MV-4-11 (cell line): Measurements from ENCODE around the gene CA4.

ENCODE experiments used
- DNase-seq: peaks from one replicate; lab custom pipeline; 2025; lab: John Stamatoyannopoulos, UW

Gene CA4

DNA sequence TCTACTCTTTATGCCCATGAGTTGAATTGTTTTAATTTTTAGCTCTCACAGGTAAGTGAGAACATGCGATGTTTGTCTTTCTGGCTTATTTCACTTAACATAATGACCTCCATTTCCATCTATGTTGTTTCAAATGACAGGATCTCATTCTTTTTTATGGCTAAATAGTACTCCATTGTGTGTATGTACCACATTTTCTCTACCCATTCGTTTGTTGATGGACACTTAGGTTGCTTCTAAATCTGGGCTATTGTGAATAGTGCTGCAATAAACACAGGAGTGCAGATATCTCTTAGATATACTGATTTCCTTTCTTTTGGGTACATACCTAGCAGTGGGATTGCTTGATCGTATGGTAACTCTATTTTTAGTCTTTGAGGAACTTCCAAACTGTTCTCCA is 19.3 kb upstream of the CA4 start:
- DNase-seq: no peak

DNA sequence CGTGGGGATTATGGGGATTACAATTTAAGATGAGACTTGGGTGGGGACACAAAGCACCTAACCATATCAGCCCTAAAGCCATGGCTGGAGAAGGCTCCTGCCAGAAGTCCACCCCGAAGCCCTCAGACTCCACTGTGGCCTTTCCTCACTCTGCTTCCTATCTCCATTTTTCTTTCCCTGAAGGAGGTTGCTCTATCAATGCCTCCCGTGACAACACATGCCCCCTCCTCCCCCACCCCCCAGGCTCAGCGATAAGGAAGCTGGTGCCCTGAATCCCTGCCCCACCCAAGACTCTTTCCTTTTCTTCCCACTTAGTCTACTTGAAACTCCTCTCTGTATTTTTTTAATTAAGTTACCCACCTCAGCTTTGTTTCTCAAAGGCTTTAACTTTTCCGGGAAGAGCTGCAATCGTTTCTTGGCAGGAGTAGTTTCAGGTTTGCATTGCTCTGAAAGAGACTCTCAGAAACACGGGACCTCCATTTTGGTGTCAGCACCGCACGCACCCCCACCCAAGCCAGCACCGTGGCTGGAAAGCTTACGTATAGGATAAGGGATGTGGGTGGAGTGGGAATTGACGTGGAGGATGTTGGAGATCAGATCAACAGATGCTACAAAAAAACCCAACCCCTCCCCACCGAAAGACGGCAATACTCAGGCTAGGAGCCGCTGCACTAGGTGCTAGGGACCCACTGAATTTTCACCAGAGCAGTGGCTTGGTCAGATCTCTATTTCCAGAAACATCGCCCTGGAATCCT is 15.2 kb upstream of the CA4 start:
- peak; percentile 18 for DNase-seq

- peak; percentile 85 for DNase-seq
Observed at GRCh38 chr17:60135151-60135950, 14.4 kb upstream of the CA4 start.

DNA sequence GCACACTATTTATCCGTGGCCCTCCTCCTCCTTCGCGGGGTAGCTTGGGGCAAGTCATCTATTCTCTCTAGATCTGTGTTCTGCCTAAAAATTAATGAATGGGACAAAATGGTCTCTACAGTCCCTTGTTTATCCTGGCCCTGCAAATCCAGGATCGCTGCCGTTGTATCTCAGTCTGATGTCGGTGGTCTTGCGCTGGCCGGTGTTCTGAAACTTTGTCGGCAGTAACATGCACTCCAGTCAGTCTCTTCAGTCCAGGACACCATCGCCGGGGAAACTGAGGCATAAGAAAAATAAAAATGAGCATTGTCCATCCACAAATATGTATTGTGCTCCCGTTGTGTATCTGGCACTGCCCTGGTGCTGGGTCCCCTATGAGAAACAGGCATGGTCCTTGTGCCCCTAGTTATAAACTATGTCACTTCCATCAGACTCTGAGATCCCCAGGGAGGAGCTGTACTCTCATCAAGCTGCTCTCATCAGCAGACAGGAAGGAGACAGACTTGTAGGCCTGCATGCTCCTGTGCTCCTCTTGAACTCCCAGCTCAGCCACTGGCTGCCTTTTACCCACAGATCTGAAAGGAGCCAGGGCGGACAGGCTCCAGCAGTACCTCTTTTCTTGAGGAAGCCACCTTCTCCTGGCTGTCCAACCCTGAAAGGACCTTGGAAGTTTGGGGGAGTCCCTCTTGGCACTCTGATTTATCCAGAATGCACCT is 13.7 kb upstream of the CA4 start:
- no peak for DNase-seq

GRCh38 chr17:60137731-60138130 is 12.0 kb upstream of the CA4 start:
- DNase-seq: no peak

- no peak for DNase-seq
Observed at GRCh38 chr17:60138769-60139437, 10.9 kb upstream of the CA4 start.

DNA sequence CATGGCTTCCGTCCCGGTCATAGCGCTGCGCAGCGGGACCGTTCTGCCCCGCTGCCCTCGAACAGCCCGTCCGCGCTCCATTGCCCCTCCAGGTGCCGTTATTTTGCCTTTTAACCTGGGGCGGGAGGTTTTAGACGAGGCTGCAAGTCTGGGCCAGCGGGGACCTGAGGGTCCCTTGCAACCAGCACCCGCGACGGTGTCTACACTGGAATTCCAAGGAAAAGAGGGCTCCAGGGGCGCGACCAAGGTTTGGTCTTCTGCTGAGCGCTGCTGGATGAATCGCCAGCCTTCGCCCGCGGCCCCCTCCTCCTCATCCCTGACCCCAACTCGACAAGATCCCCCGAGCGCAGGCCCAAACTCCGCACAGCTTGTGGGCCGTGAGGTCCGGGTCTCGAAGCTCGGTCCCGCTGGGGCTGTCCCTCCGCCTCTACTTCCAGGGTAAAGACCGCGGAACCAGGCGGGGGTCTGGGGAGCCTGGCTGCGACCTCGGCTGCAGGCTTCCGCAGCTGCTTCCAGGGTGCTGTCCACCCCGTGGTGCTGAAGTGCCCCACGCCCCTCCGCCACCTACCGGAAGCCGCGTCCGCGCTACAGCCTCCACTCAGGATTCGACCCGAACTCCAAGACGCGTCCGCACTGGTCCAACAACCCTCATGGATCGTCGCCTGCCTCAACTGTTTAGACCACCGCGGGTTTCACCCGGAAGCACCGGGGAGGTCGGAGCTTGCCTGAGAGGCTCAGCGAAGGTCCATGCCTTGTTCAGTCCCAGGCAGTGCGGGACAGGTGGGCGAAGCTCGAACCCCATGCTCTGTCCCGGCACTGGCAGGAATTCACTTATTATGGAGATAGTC is 10.1 kb upstream of the CA4 start:
- DNase-seq: peak; percentile 42

GRCh38 chr17:60141111-60142018 is 8.4 kb upstream of the CA4 start:
- peak; percentile 28 for DNase-seq

DNA sequence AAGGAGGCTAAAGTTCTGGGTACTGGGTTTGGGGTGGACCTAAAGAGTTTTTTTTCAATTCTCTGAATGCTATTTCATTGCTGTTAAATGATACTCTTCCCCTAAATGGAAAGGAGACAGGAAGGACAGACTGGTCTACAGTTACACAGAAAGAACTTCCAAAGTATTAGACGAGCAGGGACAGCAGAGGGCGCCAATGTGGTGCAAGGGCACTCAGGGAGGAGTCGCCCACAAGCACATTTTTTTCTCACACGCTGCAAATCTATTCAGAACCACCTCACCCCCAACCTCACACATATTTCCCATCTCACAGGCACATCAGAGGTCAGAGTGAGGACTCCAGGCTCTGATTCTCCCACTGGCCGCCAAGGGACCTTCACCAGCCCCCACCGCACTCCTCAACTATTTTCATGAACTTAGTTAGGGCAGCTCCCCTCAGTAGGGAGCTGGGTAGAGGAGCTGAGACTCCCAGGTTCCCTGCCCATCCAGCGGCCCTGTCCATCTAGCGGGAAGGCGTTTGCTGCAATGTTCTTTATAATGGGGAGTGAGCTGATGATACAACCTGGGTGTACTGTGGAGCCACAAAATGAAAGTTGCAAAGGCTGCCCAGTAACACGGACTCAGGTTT is 6.8 kb upstream of the CA4 start:
- DNase-seq: peak; percentile 82

- no peak for DNase-seq
Observed at GRCh38 chr17:60145006-60145935, 4.5 kb upstream of the CA4 start.

DNA sequence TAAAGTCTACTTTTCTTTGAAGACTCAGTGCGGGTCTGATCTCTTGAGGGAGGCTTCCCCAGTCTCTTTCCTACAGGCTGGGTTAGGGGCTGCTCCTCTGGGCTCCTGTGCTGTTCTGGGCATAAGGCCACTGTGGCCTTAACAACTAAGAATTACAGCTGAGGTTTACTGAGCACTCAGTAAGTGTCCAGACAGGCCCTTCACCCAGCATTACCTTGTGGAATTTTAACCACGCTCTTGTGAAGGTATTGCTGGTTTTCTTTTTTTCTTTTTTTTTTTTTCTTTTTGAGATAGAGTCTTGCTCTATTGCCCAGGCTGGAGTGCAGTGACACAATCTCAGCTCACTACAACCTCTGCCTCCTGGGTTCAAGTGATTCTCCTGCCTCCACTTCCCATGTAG is 3.6 kb upstream of the CA4 start:
- no peak for DNase-seq

DNA sequence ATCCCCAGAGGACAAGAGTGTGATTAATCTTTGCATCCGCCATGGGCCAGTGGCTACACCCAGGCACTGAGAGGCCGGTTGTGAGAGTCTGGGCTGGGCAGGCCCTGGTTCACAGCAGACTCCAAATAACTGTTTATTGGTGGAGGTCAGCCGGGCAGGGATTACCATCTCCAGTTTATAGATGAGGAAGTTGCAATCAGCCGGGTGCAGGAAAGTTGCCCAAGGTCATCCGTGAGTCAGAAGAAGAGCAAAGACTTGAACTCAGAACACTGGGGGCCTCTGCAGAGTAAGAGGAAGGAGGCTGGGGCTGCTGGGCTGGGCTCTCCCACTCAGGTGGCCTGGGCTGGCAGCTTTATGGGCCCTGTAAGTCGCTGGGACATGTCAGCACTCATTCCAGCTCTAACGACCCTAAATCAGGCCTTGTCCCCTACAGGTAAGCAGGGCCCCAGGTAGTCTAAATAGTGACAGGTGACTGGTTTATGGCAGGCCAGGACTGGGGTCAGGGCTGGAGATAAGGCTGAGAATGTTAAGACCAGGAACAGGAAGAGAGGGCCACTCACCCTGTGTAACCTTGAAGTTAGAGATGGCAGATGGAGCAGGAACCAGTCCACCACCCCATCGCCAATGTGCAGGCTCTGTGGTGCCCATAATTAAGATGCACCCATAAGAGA is 2.1 kb upstream of the CA4 start:
- DNase-seq: peak; percentile 76

GRCh38 chr17:60148373-60148772 is 1.4 kb upstream of the CA4 start:
- no peak for DNase-seq

DNA sequence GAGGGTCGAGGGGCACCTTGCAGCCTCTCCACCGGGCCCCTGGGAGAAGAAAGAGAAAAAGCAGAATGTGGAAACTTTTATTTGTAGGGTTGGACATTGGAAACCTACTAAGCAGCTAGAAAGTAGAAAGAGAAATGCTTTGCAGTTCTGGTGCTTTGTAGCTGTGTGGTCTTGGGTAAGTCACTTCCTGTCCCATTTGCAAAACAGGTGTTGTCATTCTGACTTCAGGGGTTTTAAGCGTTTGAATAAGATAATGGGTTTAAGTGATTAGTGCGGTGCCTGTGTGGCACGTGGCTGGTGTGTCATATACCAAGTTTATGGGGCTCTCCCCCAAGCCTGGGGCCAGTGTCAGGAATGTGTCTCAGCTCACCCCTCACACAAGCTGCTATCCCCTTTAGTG is 1.6 kb downstream of the CA4 start:
- DNase-seq: no peak

DNA sequence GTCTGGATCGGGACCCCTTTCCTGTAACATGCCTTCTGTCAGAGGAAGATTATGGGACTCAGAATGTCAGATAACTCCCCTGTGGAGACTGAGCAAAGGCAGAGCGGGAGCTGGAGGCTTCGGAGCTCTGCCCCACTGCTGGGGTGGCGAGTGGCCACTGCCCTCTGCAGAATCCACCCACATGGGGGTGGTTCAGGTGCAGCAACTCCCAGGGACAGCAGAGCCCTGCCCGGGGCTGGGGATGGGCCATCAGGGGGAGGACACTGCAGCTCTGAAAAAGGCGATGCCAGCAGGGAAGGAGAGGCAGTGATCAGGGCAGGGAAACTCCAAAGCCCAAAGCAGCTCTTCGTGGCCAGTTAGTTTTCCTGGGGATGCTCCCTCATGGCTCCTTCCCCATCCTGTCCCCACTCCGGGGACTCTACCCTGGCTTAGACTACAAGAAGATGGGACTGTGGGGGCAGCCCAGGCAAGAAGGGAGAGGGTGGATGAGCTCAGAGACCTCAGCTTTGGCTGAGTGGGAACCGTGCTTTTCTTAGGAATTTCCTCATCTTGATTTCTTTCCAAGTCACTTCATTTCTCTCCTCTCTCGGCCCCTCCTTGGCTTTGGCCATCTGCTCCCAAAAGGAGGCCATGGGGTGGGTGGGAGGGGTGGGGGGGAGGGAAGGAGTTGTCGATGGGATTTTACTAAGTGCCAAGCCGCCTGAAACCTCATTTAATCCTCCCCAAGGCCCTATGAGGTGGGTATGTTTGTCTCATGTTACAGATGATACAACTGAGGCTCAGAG is 4.0 kb downstream of the CA4 start:
- no peak for DNase-seq

GRCh38 chr17:60154616-60155426 is 5.0 kb downstream of the CA4 start:
- DNase-seq: no peak
